HG03064 (cell line): ENCODE measurements around the gene GEN1.

ENCODE experiments used
- ATAC-seq: cut with Tn5 transposase; IDR thresholded peaks from one replicate; pipeline ENCODE4 v1.9.1; 2021; ENCODE audit warnings: low read depth; ENCODE audit not compliant: unreplicated experiment

GEN1 gene

GRCh38 chr2:17753803-17754663 lies at the start of gene GEN1, which contains the start of gene SMC6:
TSS of gene GEN1 (plus strand) at chr2:17754138. CDS start at chr2:17759944, 5,806 bp downstream.
TSS of gene SMC6 (minus strand) at chr2:17753810. CDS start at chr2:17745946, 7,864 bp downstream.
- peak; percentile 55 for ATAC-seq

DNA sequence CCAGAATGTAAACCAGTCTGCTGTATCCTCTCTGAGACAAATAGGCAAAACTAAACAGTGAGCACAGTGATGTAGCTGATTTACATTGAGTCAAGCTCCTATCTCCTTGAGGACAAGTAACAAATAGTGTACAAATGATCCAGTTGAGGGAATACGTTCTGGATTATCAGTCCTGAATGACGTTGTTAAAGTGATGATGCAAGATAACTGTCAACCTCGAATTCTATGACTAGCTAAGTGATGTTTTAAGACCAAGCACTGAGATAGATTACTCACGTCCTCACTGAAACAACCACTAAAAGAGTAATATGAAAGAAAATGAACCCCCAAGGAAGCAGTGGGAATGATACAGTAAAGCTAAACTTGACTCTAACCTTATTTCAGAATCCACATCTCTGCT lies 47.1 kb upstream of the GEN1 start:
- no peak for ATAC-seq

DNA sequence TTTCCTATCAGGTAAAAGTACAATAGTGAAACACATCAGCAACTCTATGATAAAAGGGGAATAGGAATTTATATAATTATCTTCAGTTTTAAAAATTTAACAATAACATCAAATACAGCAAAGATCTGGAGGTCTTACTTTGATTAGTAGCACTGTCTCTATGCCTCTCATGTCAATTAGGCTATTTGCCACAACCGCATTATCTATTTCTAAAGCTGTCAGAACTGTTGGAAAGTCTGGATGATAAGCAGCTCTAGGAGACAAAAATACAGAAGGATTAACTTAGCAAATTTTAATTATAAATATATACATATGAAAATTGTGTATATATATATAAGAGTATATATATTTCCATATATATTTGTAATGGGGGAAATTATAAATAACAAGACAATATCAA lies 45.4 kb upstream of the GEN1 start:
- ATAC-seq = no peak

- no peak for ATAC-seq
Measured at GRCh38 chr2:17709897-17710296, 44.0 kb upstream of the GEN1 start.

GRCh38 chr2:17710547-17711248 lies 43.2 kb upstream of the GEN1 start:
- ATAC-seq = no peak

GRCh38 chr2:17713291-17713690 lies 40.6 kb upstream of the GEN1 start:
- no peak for ATAC-seq

DNA sequence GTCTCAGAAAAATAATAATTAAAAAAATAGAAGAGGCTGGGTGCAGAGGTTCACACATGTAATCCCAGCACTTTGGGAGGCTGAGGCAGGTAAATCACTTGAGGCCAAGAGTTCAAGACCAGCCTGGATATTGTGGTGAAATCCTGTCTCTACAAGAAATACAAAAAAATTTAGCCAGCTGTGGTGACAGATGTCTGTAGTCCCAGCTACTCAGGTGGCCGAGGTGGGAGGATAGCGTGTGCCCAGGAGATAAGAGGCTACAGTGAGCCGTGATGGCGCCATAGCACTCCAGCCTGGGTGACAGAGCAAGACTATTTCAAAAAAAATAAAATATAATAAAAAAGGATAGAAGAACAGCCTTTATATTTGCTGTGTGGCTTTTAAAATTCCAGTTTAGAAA lies 36.3 kb upstream of the GEN1 start:
- ATAC-seq = no peak

DNA sequence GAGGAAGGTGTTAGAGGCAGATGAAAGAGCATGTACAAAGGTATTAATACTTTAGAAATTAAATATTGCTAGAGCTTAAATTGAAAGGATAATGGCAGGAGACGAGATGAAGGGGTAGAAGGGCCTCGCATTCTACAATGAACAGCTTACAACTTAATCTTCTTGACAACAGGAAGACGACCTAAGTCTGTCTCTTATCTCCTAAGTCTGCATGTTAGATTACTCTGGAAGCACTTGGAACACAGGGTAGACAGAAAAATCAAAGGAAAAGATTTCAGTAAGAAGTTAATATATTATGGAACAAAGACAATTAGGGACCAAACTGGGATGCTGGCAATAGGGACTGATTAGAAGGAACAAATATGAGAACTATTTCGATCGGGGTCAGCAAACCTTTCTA lies 35.2 kb upstream of the GEN1 start:
- ATAC-seq = no peak

DNA sequence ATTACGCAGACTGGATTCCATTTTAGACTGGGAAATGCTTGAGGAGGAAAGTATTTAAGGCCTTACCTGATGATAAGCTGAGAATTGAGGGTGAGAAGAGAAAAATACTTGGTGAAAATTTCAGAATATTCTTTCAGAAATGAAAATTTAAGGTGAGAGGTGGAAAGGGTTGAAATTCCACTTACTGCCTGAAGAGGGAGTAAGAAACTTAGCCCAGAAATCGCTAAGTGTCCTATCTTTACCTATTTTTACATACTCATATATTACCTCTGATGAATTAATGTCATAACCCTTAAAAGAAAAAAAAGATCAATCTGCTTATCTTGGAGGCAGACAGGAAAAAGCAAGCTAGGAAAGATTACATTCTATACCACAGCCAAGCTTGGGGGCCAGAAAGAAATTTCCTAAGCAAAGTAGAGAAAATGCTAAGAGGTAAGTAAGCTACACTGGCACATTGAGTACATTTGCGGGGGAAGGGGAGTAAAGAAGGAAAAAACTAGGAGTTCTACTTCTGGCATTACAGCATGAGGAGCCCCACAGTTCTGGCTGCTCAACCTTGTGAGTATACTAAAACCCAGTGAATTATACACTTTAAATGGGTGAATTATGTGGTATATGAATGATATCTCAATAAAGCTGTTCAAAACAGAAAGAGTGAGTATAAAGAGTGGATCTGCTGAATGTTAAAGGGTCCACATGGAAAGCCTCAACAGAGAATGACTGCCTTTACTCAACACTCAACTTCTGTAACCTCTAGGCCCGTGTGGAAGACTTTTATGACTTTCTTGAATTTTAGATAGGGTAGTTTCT lies 34.2 kb upstream of the GEN1 start:
- no peak for ATAC-seq

DNA sequence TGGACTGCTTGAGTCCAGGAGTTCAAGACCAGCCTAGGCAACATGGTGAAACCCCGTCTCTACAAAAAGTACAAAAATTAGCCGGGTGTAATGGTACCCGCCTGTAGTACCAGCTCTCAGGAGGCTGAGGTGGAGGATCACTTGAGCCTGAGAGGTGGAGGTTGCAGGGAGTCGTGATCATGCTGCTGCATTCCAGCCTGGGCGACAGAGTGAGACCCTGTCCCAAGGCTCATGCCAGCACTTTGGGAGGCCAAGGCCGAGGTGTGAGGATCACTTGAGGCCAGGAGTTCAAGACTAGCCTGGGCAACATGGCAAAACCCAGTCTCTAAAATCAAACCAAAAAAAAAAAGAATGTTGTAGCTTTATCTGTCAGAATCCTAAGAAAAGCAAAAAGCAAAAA lies 25.7 kb upstream of the GEN1 start:
- no peak for ATAC-seq

DNA sequence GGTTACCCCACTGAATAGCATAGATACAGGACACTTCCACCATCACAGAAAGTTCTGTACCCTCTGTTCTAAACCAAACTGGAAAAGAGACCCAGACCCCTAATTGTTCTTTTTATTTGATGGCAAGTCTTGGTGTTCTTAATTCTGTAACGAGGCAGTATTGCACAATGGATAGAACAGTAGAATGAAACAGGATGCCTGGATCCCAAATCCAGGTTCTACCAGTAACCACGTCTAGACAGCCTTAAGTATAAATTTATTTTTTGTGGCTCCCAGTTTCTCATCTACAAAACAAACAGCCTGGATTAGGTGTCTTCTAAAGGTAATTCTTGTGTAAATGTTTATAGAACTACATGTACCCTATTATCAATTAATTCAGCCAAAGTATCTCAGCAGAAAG lies 24.1 kb upstream of the GEN1 start:
- no peak for ATAC-seq

DNA sequence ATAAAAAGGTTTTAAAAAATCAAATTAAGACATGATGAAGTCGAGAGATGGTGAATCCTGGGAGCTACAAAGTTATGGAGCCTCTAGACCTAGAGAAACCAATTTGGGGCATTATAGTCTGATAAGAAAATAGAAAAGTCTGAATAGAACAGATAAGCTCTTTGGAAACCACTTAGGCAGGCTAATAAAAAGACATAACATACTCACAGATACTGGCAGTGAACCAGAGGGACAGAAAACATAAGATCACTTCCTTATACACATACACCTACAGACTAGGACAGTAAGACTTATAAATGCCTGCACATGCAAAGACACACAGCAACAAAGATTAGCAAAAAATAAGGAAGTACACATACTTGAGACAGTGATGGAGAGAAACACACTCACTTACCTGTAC lies 20.3 kb upstream of the GEN1 start:
- no peak for ATAC-seq

DNA sequence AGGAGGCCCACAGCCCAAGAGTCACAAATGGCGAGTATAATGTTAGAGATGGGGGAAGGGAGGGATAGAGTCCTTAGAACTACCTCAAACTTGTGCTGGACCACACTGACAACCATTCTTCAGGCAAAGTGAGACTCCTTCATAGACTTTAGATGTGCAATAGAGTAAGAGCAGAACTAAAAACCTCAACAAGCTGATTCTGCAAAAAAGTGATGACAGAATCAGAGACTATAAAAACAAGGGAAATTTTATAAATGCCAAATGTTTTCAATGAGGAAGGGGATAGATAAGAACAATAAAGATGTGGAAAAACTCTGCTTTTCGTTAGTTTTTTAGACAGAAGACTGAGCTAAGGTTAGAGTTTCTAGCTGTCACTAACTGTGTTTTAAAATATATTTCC lies 18.1 kb upstream of the GEN1 start:
- ATAC-seq = no peak

GRCh38 chr2:17736989-17737388 lies 16.9 kb upstream of the GEN1 start:
- no peak for ATAC-seq

DNA sequence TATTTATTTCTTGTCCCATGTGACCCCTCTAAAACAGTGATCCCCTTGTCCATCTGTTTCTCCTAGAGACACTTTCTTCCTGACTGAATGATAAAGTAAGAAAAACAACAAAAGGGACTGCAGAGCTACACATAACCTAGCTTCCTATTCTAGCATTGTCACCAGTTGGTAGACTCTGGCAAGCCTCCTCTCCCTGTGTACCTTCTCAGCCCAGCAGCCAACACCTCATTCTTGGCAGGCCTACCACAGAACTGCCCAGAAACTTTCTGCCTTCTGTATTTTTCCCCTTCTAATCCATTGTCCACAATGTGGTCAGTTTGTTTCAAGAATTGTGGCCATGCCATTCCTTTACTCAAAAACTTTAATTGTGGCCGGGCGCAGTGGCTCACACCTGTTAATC lies 13.7 kb upstream of the GEN1 start:
- no peak for ATAC-seq

- ATAC-seq = no peak
Measured at GRCh38 chr2:17747684-17748452, 6.1 kb upstream of the GEN1 start.

GRCh38 chr2:17748745-17749144 lies 5.2 kb upstream of the GEN1 start:
- no peak for ATAC-seq

DNA sequence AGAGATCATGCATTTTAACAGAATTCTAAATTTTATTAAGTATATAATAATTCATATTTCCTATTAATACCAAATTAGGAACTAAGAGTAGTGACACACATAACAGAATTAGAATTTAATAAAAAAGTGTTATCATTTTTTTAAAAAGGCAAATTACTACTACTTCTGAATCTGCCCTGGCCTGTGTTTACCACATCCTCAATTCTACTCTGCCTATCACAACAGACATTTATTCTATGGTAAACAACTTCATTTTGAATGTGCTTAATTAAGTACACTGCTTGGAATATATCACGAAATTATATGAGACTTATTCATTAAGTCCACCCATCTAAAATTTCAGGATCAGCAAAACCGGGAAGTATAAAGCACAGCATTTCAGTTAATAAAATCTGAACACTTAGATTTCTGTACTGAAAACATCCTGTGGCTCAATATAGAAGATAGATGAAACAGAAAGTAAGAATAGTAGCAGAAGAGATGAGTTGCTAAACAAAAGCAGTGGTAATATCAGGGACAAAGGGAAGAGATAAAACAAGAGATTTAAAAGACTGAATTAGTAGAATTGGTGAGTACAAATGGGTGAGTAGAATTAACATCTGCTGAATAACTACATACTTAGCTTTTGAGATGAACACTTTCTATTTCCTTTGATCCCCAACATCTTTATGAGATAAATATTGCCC lies 4.0 kb upstream of the GEN1 start:
- peak; percentile 30 for ATAC-seq

DNA sequence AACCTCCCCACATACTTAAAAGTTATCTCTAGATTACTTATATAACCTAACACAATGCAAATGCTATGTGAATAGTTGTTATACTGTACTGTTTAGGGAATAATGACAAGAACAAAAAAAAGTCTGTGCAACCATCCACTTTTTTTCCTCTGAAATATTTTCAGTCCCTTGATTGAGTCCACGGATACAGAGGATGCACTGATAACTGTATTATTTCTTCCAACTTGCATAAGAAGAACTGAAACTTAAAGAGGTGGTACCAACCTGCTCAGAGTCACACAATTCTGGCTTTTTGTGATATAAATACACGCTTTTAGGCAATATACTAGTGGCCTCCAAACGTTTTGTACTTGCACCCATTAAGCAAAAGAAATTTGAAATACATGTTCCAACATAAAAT lies 1.7 kb upstream of the GEN1 start:
- no peak for ATAC-seq
